ENCODE results near the gene FBXO15. TPM values are rescaled to one million over a fixed set of nuclear protein-coding genes. Genes with fewer than 3 reads are reported as not detected.

Gene FBXO15
- total RNA-seq, 1 experiment from 2014 or later: 0.89 TPM

DNA sequence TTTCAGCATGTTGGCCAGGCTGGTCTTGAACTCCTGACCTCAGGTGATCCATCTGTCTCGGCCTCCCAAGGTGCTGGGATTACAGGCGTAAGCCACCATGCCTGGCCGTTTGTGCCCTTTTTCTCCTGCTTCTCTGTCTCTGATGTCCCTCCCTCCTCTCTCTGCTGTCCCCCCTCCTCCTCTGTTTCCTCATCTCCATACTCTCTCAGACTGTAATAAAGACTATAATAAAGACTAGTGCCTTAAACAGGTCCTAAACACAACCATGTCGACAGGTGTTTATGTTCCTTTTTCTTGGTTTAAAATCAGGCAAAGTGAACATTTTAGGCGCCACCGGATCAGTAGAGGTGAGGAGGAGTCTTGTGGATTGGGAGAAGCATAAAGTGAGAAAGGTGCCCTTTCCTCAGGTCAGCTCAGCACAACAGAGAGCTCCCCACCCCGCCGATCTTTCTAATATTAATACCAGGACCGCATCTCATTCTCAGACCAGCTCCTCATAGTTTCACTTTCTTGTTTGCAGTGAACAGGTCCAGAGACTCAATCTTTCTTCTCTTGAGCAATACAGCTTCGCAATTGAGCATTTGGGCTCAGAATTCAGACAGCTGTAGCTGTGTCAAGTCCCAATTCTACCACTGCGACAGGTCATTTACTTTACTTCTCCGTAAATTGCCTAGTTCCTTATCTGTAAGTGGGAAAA, 24.4 kb upstream of the FBXO15 start:
- H3K4me2 ChIP-seq (ENCODE audit: low read depth, low read length, poor library complexity, severe bottlenecking): peak overlapping the region; percentile 26
- no peaks in the 10 kb centered on the region for H3K36me3 ChIP-seq (ENCODE audit: insufficient read depth, low read length)
- no peaks in the 10 kb centered on the region for H3K27me3 ChIP-seq (ENCODE audit: low read length)
- peak overlapping the region; percentile 20; the same call in 1 of the 2 replicates for H3K4me3 ChIP-seq (ENCODE audit: low read length)
- H3K9me2 ChIP-seq (replicated peaks; ENCODE audit: insufficient read depth, low read length): no peaks in the 10 kb centered on the region
- no peaks in the 10 kb centered on the region for H3K79me2 ChIP-seq (ENCODE audit: low read length)
- H3K9ac ChIP-seq (ENCODE audit: low read length): no peak overlapping the region
- no peaks in the 10 kb centered on the region for H4K20me1 ChIP-seq (ENCODE audit: insufficient read depth, low read depth, low read length)
- no peaks in the 10 kb centered on the region for H3K9me3 ChIP-seq (ENCODE audit: low read length)
- H3K4me1 ChIP-seq (ENCODE audit: low read length): no peaks in the 10 kb centered on the region
- H2AFZ ChIP-seq (ENCODE audit: low read length): 0 out of 2 replicates have a peak overlapping the region, but pooled peaks have one; percentile 40
- DNase-seq: no peak
- H3K27ac ChIP-seq (ENCODE audit: low read length): no peak overlapping the region

DNA sequence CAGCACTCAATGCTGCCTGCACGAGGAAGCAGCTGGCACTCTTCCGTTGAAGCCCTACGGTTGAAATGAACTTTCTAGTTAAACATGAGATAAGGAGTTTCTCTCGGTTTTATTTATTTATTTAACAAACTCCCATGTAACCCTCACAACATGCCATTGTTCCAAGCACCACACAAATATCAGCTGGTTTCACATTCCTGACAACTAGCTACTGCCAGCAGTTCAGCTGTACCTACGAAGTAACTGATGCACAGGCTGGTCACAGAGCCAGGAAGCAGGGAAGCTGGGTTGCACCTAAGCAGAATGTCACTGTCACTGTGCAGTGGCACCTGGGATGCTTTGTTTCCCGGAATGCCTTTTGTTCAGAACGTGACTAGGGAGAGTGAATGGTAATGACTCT, 18.8 kb upstream of the FBXO15 start:
- Histone ChIP-seq H3K27me3 (ENCODE audit: low read length) (no peaks in the 10 kb centered on the region), H3K9me2 (replicated peaks; ENCODE audit: insufficient read depth, low read length) (no peaks in the 10 kb centered on the region), H2AFZ (ENCODE audit: low read length) (no peak overlapping the region), H3K9ac (ENCODE audit: low read length) (no peak overlapping the region), H3K4me1 (ENCODE audit: low read length) (no peaks in the 10 kb centered on the region), H3K4me2 (ENCODE audit: low read depth, low read length, poor library complexity, severe bottlenecking) (no peak overlapping the region), H3K36me3 (ENCODE audit: insufficient read depth, low read length) (no peaks in the 10 kb centered on the region), H3K27ac (ENCODE audit: low read length) (no peak overlapping the region), H3K4me3 (ENCODE audit: low read length) (no peak overlapping the region), H4K20me1 (ENCODE audit: insufficient read depth, low read depth, low read length) (no peaks in the 10 kb centered on the region), H3K79me2 (ENCODE audit: low read length) (no peaks in the 10 kb centered on the region), H3K9me3 (ENCODE audit: low read length) (no peaks in the 10 kb centered on the region)
- no peak for DNase-seq

DNA sequence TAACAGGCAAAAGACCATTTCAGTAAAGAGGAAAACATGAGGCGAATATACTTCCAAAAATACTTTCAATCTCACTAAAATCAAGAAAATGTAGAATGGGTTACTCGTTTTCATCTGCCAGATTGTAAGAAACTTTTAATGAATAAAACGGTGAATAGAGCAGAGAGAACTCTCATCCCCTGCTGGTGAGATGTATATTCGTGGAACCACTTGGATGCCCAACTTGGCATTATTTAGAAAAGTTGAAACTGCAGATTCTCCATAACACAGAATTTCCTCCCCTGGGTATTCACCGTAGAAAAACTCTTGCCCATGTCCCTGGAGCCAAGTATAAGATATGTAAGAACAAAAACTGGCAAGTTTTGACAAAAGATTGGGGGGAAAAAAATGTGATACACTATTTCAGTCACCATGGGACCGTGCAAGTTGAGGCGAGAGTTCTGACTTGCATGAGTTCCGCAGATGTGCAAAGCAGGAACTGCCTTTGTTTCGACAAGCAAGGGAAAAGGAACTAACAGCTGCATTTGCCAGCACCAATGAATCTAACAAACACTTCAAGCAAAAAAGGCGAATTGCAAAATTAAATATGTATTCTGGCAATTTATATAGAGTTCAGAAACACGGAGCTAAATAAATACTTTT, 15.5 kb upstream of the FBXO15 start:
- Histone ChIP-seq H3K79me2 (ENCODE audit: low read length) (no peaks in the 10 kb centered on the region), H3K9me3 (ENCODE audit: low read length) (no peaks in the 10 kb centered on the region), H3K36me3 (ENCODE audit: insufficient read depth, low read length) (peaks cover 14% of the 10 kb centered on the region; the same call in 1 of the 2 replicates), H3K4me1 (ENCODE audit: low read length) (no peaks in the 10 kb centered on the region), H3K4me2 (ENCODE audit: low read depth, low read length, poor library complexity, severe bottlenecking) (no peak overlapping the region), H3K4me3 (ENCODE audit: low read length) (no peak overlapping the region), H3K9ac (ENCODE audit: low read length) (no peak overlapping the region), H3K9me2 (replicated peaks; ENCODE audit: insufficient read depth, low read length) (no peaks in the 10 kb centered on the region), H2AFZ (ENCODE audit: low read length) (no peak overlapping the region), H4K20me1 (ENCODE audit: insufficient read depth, low read depth, low read length) (no peaks in the 10 kb centered on the region), H3K27me3 (ENCODE audit: low read length) (no peaks in the 10 kb centered on the region), H3K27ac (ENCODE audit: low read length) (no peak overlapping the region)
- DNase-seq: no peak

DNA sequence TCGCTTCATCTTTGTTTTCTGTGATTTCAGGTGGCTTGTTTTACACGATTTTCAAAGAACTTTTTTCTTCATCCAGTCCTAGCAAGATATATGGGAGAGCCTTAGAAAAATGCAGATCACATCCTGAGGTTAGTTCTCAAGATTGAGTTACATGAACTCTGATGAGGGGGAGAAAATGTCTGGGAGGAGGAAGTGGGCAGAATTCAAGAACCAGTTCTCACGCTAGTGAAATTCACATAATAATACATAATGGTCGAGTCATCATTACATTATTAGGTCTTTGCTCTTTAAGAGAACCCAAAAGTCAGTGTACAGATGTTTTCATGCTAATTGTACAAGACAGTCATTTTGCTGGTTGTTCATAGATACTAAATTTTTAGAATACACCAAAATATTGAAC, 7.6 kb upstream of the FBXO15 start:
- peaks cover 33% of the 10 kb centered on the region for H4K20me1 ChIP-seq (ENCODE audit: insufficient read depth, low read depth, low read length)
- no peak for DNase-seq
- no peak overlapping the region for H3K9ac ChIP-seq (ENCODE audit: low read length)
- H3K4me1 ChIP-seq (ENCODE audit: low read length): peaks cover 25% of the 10 kb centered on the region
- H3K4me2 ChIP-seq (ENCODE audit: low read depth, low read length, poor library complexity, severe bottlenecking): no peak overlapping the region
- peaks cover 70% of the 10 kb centered on the region; the same call in 1 of the 2 replicates for H3K36me3 ChIP-seq (ENCODE audit: insufficient read depth, low read length)
- no peaks in the 10 kb centered on the region for H3K9me2 ChIP-seq (replicated peaks; ENCODE audit: insufficient read depth, low read length)
- H2AFZ ChIP-seq (ENCODE audit: low read length): no peak overlapping the region
- H3K79me2 ChIP-seq (ENCODE audit: low read length): peaks cover 63% of the 10 kb centered on the region
- no peak overlapping the region for H3K27ac ChIP-seq (ENCODE audit: low read length)
- H3K9me3 ChIP-seq (ENCODE audit: low read length): no peaks in the 10 kb centered on the region
- H3K27me3 ChIP-seq (ENCODE audit: low read length): no peaks in the 10 kb centered on the region
- H3K4me3 ChIP-seq (ENCODE audit: low read length): no peak overlapping the region

GRCh38 chr18:74154716-74155115, 7.1 kb upstream of the FBXO15 start:
- H3K79me2 ChIP-seq (ENCODE audit: low read length): peaks cover 68% of the 10 kb centered on the region
- H3K27ac ChIP-seq (ENCODE audit: low read length): no peak overlapping the region
- H3K4me3 ChIP-seq (ENCODE audit: low read length): no peak overlapping the region
- H3K36me3 ChIP-seq (ENCODE audit: insufficient read depth, low read length): peaks cover 70% of the 10 kb centered on the region; the same call in 1 of the 2 replicates
- H3K4me1 ChIP-seq (ENCODE audit: low read length): peaks cover 31% of the 10 kb centered on the region
- no peak overlapping the region for H2AFZ ChIP-seq (ENCODE audit: low read length)
- H3K4me2 ChIP-seq (ENCODE audit: low read depth, low read length, poor library complexity, severe bottlenecking): no peak overlapping the region
- no peak overlapping the region for H3K9ac ChIP-seq (ENCODE audit: low read length)
- no peaks in the 10 kb centered on the region for H3K27me3 ChIP-seq (ENCODE audit: low read length)
- no peaks in the 10 kb centered on the region for H3K9me2 ChIP-seq (replicated peaks; ENCODE audit: insufficient read depth, low read length)
- H3K9me3 ChIP-seq (ENCODE audit: low read length): no peaks in the 10 kb centered on the region
- no peak for DNase-seq
- peaks cover 33% of the 10 kb centered on the region for H4K20me1 ChIP-seq (ENCODE audit: insufficient read depth, low read depth, low read length)

DNA sequence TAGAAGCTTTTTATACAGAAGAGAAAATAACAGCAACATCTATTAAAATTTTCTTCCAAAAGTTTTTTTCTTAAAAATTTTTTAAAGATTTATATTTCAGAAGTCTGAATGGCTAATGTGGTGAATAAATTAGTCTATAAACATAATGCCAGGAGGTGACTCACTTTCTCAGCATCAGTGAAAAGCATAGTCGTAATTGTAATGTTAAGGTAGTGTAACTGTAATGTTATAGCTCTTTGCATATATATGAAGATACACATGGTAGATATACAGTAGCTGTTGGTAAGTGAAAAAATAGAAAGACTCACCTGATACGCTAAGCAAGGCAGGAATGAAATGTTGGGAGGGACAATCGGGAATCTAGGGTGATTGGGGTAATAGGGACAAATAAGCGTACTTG, 6.2 kb upstream of the FBXO15 start:
- Histone ChIP-seq H3K4me2 (ENCODE audit: low read depth, low read length, poor library complexity, severe bottlenecking) (no peak overlapping the region), H3K79me2 (ENCODE audit: low read length) (peaks cover 78% of the 10 kb centered on the region), H3K9me3 (ENCODE audit: low read length) (no peaks in the 10 kb centered on the region), H3K4me3 (ENCODE audit: low read length) (no peak overlapping the region), H4K20me1 (ENCODE audit: insufficient read depth, low read depth, low read length) (peaks cover 33% of the 10 kb centered on the region), H3K27me3 (ENCODE audit: low read length) (no peaks in the 10 kb centered on the region), H3K9ac (ENCODE audit: low read length) (no peak overlapping the region), H2AFZ (ENCODE audit: low read length) (no peak overlapping the region), H3K4me1 (ENCODE audit: low read length) (peaks cover 36% of the 10 kb centered on the region), H3K9me2 (replicated peaks; ENCODE audit: insufficient read depth, low read length) (no peaks in the 10 kb centered on the region), H3K36me3 (ENCODE audit: insufficient read depth, low read length) (peaks cover 62% of the 10 kb centered on the region; the same call in 1 of the 2 replicates), H3K27ac (ENCODE audit: low read length) (no peak overlapping the region)
- DNase-seq: no peak

- peaks cover 33% of the 10 kb centered on the region for H4K20me1 ChIP-seq (ENCODE audit: insufficient read depth, low read depth, low read length)
- H3K4me3 ChIP-seq (ENCODE audit: low read length): no peak overlapping the region
- H3K9me2 ChIP-seq (replicated peaks; ENCODE audit: insufficient read depth, low read length): no peaks in the 10 kb centered on the region
- H3K9me3 ChIP-seq (ENCODE audit: low read length): no peaks in the 10 kb centered on the region
- peaks cover 82% of the 10 kb centered on the region for H3K79me2 ChIP-seq (ENCODE audit: low read length)
- H3K4me2 ChIP-seq (ENCODE audit: low read depth, low read length, poor library complexity, severe bottlenecking): no peak overlapping the region
- no peak overlapping the region for H3K27ac ChIP-seq (ENCODE audit: low read length)
- no peak for DNase-seq
- H3K36me3 ChIP-seq (ENCODE audit: insufficient read depth, low read length): peaks cover 58% of the 10 kb centered on the region; the same call in 1 of the 2 replicates
- H3K27me3 ChIP-seq (ENCODE audit: low read length): no peaks in the 10 kb centered on the region
- H3K9ac ChIP-seq (ENCODE audit: low read length): no peak overlapping the region
- peaks cover 36% of the 10 kb centered on the region for H3K4me1 ChIP-seq (ENCODE audit: low read length)
- no peak overlapping the region for H2AFZ ChIP-seq (ENCODE audit: low read length)
Measured at GRCh38 chr18:74153377-74153776, 5.7 kb upstream of the FBXO15 start.

DNA sequence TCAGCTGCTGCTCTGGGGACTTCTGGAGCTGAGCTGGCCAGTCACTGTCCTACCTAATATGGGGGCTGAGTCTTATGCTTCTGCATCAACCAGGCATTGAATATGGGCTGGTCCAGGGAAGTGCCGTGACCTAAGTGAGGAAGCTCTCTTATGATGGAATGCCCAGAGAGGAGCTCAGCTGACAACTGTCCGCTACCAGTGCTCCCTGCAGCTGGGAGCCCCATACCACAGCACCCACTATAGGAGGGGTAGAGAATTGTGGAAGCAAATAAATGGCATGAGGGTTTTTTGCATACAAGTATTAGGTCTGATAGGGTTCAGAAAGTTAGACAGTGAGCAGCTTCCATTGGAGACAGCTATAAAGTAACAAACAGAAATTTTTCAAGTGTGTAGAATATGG, 5.2 kb upstream of the FBXO15 start:
- H3K79me2 ChIP-seq (ENCODE audit: low read length): peaks cover 82% of the 10 kb centered on the region
- no peak overlapping the region for H3K4me2 ChIP-seq (ENCODE audit: low read depth, low read length, poor library complexity, severe bottlenecking)
- peak; percentile 81 for DNase-seq
- H3K4me3 ChIP-seq (ENCODE audit: low read length): no peak overlapping the region
- H3K4me1 ChIP-seq (ENCODE audit: low read length): peaks cover 38% of the 10 kb centered on the region
- H3K27me3 ChIP-seq (ENCODE audit: low read length): no peaks in the 10 kb centered on the region
- H3K9ac ChIP-seq (ENCODE audit: low read length): no peak overlapping the region
- H3K9me3 ChIP-seq (ENCODE audit: low read length): no peaks in the 10 kb centered on the region
- H3K27ac ChIP-seq (ENCODE audit: low read length): no peak overlapping the region
- H4K20me1 ChIP-seq (ENCODE audit: insufficient read depth, low read depth, low read length): peaks cover 33% of the 10 kb centered on the region
- H3K9me2 ChIP-seq (replicated peaks; ENCODE audit: insufficient read depth, low read length): no peaks in the 10 kb centered on the region
- H3K36me3 ChIP-seq (ENCODE audit: insufficient read depth, low read length): peaks cover 53% of the 10 kb centered on the region; the same call in 1 of the 2 replicates
- no peak overlapping the region for H2AFZ ChIP-seq (ENCODE audit: low read length)

Data from Karpas-422 (cell line).